GM19193 (cell line): Measurements from ENCODE around the gene SLFN12.

ENCODE experiments used
- POLR2A ChIP-seq: IDR thresholded peaks from 4 replicates; pipeline ENCODE4 v1.6.1; 2011; ENCODE audit not compliant: insufficient read depth, insufficient read length; ENCODE audit errors: extremely low read depth

The SLFN12 gene

DNA sequence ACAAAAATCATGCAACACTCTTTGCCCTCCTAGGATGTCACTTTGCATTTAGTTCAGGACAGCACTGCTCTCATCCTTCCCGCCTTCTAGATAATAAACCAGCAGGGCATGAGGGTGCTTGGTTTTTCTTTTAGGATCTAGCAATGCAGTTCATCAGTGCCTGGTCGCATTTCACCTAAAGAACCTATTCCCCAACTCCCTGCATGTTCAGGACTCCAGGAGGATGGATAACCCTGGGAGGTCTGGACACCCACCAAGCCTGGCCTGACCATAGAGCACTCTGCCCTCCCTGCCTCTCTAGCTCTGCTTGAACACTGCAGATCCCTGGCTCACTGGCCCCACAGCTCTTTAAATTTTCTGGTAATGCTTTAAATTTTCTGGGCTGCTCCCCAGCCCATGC is 2.6 kb downstream of the SLFN12 start:
- TF ChIP-seq POLR2A: no peak

DNA sequence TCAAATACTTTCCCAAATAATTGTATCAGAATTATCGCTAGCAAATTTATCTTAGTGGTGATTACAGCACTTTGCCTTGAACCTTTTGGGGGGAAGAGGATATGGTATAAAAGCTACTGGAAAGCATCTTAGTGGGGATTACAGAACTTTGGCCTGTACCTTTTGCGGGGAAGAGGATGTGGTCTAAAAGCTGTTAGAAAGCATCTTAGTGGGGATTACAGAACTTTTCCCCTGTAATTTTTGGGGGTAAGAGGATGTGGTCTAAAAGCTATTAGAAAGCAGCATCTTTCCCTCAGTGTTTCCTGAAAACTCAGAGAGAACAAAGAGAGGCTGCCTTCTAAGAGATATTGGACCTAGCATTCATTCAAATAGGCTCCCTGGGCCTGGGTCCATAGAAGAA is 4.1 kb downstream of the SLFN12 start:
- TF ChIP-seq POLR2A: no peak

DNA sequence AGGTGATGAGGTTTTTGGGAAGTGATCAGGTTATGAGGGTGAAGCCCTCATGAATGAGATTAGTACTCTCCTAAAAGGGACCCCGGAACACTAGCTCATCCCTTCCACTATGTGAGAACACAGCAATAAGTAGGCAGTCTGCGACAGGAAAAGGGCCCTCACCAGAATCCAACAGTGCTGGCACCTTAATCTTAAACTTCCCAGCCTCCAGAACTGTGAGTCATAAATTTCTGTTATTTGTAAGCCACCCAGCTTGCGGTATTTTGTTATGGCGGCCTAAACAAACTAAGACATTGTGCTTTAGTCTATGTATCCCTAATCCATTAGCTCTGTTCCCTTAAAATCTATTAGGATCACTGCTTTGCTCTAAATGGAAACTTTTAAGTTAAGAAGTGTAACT is 8.5 kb downstream of the SLFN12 start:
- no peak for TF ChIP-seq POLR2A

DNA sequence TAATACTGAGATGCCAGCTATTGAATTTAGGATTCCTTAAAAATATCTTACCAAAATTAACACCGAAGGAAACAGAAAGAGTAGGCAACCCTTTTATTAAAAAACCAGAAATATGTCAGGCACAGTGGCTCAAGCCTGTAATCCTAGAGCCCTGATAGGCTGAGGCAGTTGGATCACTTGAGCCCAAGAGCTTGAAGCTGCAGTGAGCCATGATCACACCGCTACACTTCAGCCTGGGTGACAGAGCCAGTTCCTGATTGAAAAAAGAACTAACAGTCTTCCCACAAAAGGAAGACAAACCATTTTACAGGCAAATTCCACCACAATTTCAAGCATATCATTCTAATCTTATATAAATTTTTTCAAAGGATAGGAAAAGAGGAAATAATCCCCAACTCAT is 15.6 kb downstream of the SLFN12 start:
- no peak for TF ChIP-seq POLR2A

DNA sequence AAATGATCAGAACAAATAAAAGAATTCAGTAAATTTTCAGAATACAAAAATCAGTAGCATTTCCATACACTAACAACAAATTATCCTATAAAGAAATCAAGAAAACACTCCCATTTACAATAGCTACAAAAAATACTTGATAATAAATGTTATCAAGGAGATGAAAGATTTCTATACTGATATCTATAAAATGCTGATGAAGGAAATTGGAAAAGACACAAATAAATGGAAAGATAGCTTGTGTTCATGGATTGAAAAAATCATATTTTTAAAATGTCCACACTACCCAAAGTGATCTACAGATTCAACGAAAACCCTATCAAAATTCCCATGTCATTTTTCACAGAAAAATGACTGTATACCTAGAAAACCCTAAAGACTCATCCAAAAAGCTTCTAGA is 18.1 kb downstream of the SLFN12 start:
- TF ChIP-seq POLR2A: no peak

DNA sequence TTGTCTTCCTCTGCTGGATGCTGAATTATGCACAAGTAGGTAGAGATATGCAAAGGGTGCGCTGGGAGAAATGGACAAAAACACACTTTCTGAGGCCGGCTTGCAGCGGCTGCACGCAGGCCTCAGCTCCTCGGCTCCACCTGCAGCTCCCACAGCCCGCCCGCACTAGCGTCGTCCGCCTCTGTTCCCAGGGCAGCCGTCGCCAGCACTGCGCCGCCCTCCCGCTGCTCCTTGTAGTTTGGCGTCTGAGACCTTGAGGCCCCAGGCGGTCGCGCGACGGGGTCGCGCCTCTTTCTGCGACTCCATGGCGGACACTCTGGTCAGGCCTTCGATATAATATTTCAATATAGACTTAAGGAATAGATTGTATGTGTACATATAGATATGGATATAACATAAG is 24.8 kb downstream of the SLFN12 start:
- TF ChIP-seq POLR2A: no peak

DNA sequence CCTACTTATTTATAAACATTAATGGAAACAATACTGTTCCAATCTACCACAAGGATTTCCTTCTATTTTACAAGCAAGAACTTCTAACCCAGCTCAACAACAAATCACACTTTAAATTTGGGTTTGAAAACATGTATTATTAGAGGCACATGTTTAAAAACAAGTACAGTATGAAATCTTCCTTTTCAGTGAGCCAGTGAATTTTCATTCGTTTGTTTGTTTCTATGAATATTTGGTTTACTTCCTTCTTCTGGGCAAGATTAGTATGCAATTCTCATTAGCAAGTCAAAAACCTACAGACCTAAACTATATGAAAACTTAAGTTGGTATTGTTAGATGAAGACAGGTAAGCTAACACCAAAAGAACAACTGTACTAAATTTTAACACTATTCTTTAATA is 25.7 kb downstream of the SLFN12 start:
- no peak for TF ChIP-seq POLR2A

DNA sequence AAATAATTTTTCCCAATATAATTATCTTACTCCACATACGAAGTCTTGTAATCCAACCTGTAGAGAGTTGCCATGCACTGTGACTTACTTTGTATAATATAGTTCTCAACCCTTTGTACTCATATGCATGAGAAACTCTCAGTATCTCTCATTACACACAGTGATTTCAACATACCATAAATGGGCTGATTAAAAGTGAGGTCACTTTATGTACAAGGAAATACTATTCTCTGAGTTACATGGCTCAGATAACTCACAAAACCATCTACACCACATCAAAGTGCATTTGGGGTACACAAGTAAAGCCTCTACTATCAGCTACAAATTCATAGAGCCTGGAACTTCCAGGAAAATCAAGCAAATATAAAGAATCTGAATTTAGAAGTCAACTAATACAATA is 27.9 kb downstream of the SLFN12 start:
- TF ChIP-seq POLR2A: no peak

DNA sequence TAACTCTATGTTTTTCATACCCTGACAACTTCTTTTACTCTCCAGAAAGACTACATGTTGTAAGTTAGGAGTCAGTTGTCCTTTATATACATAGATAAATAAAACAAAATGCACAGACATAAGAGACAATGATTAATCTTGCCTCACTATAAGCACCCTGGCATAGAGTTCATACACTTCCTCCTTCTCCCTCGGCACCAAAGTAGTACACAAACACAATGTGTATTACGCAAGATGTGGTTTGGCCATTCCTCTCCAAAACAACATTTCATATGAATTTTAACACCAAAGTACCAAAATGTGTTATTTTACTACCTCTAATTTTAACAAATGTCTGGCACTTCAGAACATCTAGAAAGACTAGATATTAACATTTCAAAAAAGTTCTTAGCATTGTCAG is 41.6 kb downstream of the SLFN12 start:
- TF ChIP-seq POLR2A: no peak

DNA sequence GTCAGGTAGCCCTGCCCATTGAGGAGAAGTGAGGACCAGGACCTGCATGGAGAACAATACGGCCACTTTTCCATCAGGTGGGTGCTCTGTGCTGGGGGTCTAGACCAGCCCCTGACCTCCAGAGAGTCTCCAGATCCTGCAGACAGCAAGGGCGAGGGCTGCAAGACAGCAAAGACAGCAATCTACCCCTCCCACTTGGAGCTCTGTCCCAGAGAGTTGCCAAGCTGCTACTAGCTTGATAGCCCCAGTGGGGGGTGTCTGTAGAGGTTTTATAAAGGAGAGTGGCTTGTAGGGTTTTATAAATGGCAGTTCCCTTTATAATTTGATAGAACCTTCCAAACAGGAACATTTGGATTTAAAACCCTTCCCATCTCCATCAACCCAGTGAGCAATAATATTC is 42.1 kb downstream of the SLFN12 start:
- TF ChIP-seq POLR2A: no peak

DNA sequence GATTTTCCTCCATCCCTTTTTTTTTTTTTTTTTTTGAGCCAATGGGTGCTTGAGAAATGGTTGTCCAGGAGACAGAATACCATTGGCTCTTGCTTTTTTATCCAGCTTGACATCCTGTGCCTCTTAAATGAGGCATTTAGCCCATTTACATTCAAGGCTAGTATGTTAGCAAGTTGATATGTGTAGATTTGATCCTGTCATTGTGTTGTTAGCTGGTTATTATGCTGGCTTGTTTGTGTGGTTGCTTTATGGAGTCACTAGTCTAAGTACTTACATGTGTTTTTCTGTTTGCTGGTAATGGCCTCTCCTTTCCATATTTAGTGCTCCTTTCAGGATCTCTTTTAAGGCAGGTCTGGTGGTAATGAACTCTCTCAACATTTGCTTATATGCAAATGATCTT is 44.8 kb downstream of the SLFN12 start:
- no peak for TF ChIP-seq POLR2A

DNA sequence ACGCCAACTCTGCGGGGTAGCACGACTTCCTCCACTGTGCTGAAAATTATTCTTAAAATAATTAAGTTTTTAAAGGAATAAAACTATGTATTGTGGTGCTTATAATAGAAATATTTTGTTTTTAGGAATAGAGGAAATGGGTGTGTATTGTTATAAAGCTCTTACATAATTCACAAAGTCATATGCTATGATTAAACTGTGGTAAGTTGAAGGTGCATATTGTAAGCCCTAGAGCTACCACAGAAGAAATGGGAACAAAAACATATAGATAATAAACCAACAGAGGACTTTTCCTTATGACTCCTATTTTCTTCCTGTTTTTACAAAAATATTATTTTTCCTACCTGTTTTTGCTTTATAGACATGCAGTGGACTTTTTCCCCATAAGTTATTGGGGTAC is 54.6 kb downstream of the SLFN12 start:
- TF ChIP-seq POLR2A: no peak

DNA sequence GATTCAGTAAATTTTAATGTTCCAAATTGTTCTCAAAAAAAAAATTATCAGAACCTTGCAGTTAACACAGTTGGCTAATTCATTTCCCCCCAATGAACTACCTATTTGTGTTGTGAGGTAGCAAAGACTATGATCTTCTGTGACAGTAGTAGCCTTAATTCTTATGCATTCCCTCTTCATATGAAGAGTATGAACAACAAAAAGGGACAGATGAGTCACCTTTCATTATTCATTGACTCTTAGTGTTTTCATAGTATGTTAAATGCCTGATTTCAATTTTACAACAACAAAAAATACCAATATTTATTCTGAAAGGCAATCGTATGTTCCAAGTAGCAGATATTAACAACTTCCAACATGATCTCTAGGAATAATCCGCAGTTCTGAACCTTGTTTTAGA is 55.2 kb downstream of the SLFN12 start:
- no peak for TF ChIP-seq POLR2A

DNA sequence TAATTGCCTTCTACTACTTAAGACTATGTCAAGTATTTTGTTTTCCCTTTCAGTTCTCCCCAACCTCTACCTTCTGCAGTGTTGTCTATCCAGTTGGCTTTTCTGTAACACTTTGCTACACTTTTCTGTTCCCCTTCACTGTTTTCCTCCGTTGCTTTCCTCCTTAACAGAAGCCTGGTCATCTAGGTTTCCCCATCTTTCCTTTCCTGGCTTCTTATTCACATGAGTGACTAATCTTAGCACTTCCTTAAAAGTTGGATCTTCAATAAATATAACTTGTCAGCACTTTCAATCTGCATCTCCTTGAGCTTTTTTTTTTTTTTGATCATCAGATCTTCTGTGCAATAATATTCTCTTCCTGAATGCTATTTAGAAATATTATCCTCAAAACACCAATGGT is 56.1 kb downstream of the SLFN12 start:
- no peak for TF ChIP-seq POLR2A

DNA sequence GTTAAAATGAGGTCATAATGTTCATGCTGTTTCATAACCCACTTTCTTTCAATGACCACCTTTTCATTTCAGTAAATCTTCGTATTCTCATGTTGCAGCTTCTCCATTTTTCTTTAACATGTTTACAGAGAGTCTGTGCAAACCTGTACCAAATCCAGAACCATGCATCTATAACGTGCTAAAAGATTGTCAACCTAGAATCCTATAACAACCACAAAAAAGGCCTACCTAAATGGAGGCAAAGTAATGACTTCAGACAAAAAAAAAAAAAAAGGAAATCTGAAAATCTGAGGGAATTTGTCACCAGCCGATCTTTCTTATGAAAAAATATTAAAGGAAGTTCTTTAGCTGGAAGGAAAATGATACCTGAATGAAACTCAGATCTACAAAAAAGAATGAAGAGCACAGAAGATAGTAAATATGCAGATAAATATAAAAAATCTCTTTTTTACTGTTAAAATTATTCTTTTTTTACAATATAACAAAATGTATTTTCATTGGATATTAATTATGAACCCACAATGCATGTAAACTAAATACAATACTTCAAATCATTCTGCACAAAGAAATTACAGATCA is 57.4 kb downstream of the SLFN12 start:
- TF ChIP-seq POLR2A: no peak

DNA sequence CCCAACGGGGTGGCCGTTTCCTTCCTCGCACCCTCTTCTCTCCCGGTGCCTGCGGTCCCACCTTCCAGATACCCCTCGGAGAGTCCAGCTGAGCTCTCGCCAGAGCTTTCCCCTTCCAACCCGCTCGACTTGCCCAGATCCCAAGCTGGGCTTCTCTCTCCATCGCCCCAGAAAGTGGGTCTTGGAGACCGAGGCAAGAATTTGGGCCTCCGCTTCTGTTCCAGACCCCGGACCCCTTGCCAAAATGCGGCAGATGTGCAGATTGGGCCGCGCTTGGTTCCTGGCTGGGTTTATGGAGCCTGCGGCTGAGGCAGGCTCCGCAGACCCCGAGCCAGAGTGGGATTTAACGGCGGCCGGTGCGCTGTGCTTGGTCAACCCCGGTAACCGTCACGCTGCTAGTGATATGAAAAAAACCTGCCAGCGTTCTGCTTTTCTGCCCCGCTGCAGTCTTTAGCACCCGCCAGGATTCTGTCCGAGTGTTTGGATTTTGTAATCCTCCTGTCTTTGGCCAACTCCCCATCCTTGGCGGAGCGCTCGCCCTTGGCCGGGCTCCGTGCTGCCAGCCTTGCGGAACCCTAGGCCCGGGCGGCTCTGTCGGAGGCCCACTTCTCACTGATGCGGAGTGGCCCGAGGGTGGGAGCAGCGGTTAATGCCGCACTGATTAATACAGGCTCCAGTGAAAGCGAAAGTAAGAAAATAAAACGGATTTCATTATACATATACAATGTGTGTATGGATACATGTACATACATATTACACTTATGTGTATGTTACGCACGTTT is 58.1 kb downstream of the SLFN12 start:
- peak; percentile 17 for TF ChIP-seq POLR2A
